Anterior cingulate cortex (tissue), 58 donors: ENCODE measurements around the gene TMEM156.

Experiments
- DNase-seq, 58 donors: peaks; one replicate each; lab custom pipeline; 2025; lab: John Stamatoyannopoulos, UW

TMEM156 gene

GRCh38 chr4:39032218-39033085 is at the start of gene TMEM156:
TSS of gene TMEM156 (minus strand) at chr4:39032409. CDS start at chr4:39032313, 96 bp downstream.
- no peak for DNase-seq

- no peak for DNase-seq
Measured at GRCh38 chr4:39078829-39079228, 46.6 kb upstream of the TMEM156 start.

GRCh38 chr4:39068907-39069306 is 36.7 kb upstream of the TMEM156 start:
- DNase-seq = no peak

GRCh38 chr4:39067451-39067850 is 35.2 kb upstream of the TMEM156 start:
- no peak for DNase-seq

GRCh38 chr4:39067031-39067430 is 34.8 kb upstream of the TMEM156 start:
- no peak for DNase-seq

- no peak for DNase-seq
Measured at GRCh38 chr4:39066371-39066770, 34.2 kb upstream of the TMEM156 start.

- no peak for DNase-seq
Measured at GRCh38 chr4:39063430-39063829, 31.2 kb upstream of the TMEM156 start.

GRCh38 chr4:39062770-39063097 is 30.5 kb upstream of the TMEM156 start:
- DNase-seq = peak in 4 of 58 donors; percentile 3 to 57 (median 22)

GRCh38 chr4:39062094-39062769 is 30.0 kb upstream of the TMEM156 start, which contains the start of gene KLHL5:
TSS of gene KLHL5 (plus strand) at chr4:39062232. CDS start at chr4:39062653, 421 bp downstream.
- DNase-seq = peak in 3 of 58 donors; percentile 8 to 57 (median 32)

GRCh38 chr4:39061457-39061856 is 29.2 kb upstream of the TMEM156 start:
- no peak for DNase-seq

GRCh38 chr4:39056023-39056422 is 23.8 kb upstream of the TMEM156 start:
- DNase-seq = no peak

GRCh38 chr4:39054497-39054896 is 22.3 kb upstream of the TMEM156 start:
- no peak for DNase-seq

GRCh38 chr4:39053983-39054382 is 21.8 kb upstream of the TMEM156 start:
- DNase-seq = no peak

GRCh38 chr4:39051492-39051891 is 19.3 kb upstream of the TMEM156 start:
- peak in 3 of 58 donors; percentile 7 to 19 (median 11) for DNase-seq

GRCh38 chr4:39050590-39050989 is 18.4 kb upstream of the TMEM156 start:
- DNase-seq = no peak

GRCh38 chr4:39048311-39048710 is 16.1 kb upstream of the TMEM156 start:
- no peak for DNase-seq

- no peak for DNase-seq
Measured at GRCh38 chr4:39047681-39048080, 15.5 kb upstream of the TMEM156 start.

- DNase-seq = no peak
Measured at GRCh38 chr4:39046249-39046648, 14.0 kb upstream of the TMEM156 start.

GRCh38 chr4:39045827-39046221 is 13.6 kb upstream of the TMEM156 start:
- DNase-seq = peak in 1 of 58 donors; percentile 12

GRCh38 chr4:39044956-39045826 is 13.0 kb upstream of the TMEM156 start:
- DNase-seq = peak in 18 of 58 donors; percentile 8 to 78 (median 52)
